GM19025 (cell line): Measurements from ENCODE around the gene PLXDC1.
"Not testable (repeated sequence)": the region's sequence is repeated elsewhere in the genome, so short reads cannot be mapped to it uniquely, and the experiment has no call there.

ENCODE experiments used
- ATAC-seq: cut with Tn5 transposase; IDR thresholded peaks from one replicate; pipeline ENCODE4 v1.9.1; 2021; ENCODE audit warnings: mild to moderate bottlenecking, low read depth, moderate library complexity; ENCODE audit not compliant: unreplicated experiment

The PLXDC1 gene

GRCh38 chr17:39022924-39023323 is 128.5 kb downstream of the PLXDC1 start:
- ATAC-seq = no peak

DNA sequence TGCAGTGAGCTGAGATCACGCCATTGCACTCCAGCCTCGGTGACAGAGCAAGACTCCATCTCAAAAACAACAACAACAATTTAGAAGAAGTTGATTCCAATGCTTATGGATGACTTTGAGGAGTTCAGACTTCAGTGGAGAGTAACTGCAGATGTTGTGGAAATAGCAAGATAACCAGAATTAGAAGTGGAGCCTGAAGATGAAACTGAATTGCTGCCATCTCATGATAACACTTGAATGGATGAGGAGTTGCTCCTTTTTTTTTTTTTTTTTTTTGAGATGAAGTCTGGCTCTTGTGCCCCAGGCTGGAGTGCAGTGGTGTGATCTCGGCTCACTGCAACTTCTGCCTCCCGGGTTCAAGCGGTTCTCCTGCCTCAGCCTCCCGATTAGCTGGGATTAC is 131.4 kb downstream of the PLXDC1 start:
- ATAC-seq = not testable (repeated sequence)

- ATAC-seq = no peak
Observed at GRCh38 chr17:39018267-39019134, 132.9 kb downstream of the PLXDC1 start.

GRCh38 chr17:39016193-39017153 is 135.0 kb downstream of the PLXDC1 start:
- no peak for ATAC-seq

- ATAC-seq = no peak
Observed at GRCh38 chr17:39015546-39015935, 135.9 kb downstream of the PLXDC1 start.

- no peak for ATAC-seq
Observed at GRCh38 chr17:39014795-39015545, 136.5 kb downstream of the PLXDC1 start.

DNA sequence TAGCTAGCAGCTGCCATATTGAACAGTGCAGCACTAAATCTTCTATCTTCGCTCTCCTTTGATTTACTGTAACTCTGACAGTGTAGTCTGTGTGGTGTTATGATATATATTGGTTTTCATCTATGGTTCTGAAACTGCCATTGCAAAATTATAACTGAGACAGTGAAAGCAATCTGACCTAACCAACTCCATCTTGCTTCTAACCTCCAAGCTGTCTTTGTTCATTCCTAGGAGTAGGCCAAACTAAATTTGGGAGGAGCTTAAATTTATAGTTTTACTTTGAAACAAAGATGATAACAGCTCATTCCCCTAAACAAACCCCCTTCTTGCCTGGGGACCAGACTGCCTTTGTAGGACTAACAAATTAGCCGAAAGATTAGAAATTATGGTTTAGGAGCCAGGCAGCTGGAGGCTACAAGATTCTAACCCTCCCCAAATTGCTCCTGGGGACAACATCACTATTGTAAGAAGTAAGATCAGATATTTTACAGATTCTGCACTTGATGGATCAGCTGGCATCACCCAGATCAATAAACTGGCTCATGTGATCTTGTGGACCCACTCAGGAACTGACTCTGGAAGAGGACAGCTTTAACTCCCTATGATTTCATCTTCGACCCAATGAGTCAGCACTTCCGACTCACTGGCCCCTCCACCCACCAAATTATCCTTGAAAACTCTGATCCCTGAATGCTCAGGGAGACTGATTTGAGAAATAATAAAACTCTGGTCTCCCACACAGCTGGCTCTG is 137.2 kb downstream of the PLXDC1 start:
- no peak for ATAC-seq
